ENCODE measurements around the gene SAPCD1.

Gene SAPCD1

GRCh38 chr6:31732029-31732428 is 30.4 kb upstream of the SAPCD1 start:
- no peak for TF ChIP-seq CTCF (IDR thresholded peaks at IDR 0.05)
- H3K9me3 ChIP-seq: no peaks in the 10 kb centered on the region
- peaks cover 75 to 78% of the 10 kb centered on the region in 2 experiments for H3K4me1 ChIP-seq (ENCODE audit: control insufficient read depth in 1 of 2, insufficient read depth in 1 of 2, low read depth in 1 of 2, low read length in 1 of 2)
- no peaks in the 10 kb centered on the region for H3K27me3 ChIP-seq
- peaks cover 48% of the 10 kb centered on the region for H3K36me3 ChIP-seq
- peak overlapping the region; percentile 96 for H3K27ac ChIP-seq
- H3K4me3 ChIP-seq (ENCODE audit: low read depth in 1 of 2, low read length in 1 of 2): peak overlapping the region in 1 of 2 experiments; percentile 23

- peak overlapping the region; percentile 96 for H3K27ac ChIP-seq
- no peak for TF ChIP-seq CTCF (IDR thresholded peaks at IDR 0.05)
- no peaks in the 10 kb centered on the region for H3K27me3 ChIP-seq
- H3K4me3 ChIP-seq (ENCODE audit: low read depth in 1 of 2, low read length in 1 of 2): peak overlapping the region; percentile 88 to 98
- H3K36me3 ChIP-seq: peaks cover 45% of the 10 kb centered on the region
- peaks cover 75 to 78% of the 10 kb centered on the region in 2 experiments for H3K4me1 ChIP-seq (ENCODE audit: control insufficient read depth in 1 of 2, insufficient read depth in 1 of 2, low read depth in 1 of 2, low read length in 1 of 2)
- H3K9me3 ChIP-seq: no peaks in the 10 kb centered on the region
Measured at GRCh38 chr6:31733734-31734133, 28.7 kb upstream of the SAPCD1 start.

GRCh38 chr6:31734247-31734820 is 28.1 kb upstream of the SAPCD1 start:
- H3K27me3 ChIP-seq: no peaks in the 10 kb centered on the region
- peak overlapping the region; percentile 96 for H3K27ac ChIP-seq
- no peaks in the 10 kb centered on the region for H3K9me3 ChIP-seq
- peaks cover 76 to 78% of the 10 kb centered on the region in 2 experiments for H3K4me1 ChIP-seq (ENCODE audit: control insufficient read depth in 1 of 2, insufficient read depth in 1 of 2, low read depth in 1 of 2, low read length in 1 of 2)
- H3K4me3 ChIP-seq (ENCODE audit: low read depth in 1 of 2, low read length in 1 of 2): peak overlapping the region; percentile 88 to 98
- no peak for TF ChIP-seq CTCF (IDR thresholded peaks at IDR 0.05)
- peaks cover 45% of the 10 kb centered on the region for H3K36me3 ChIP-seq

GRCh38 chr6:31734821-31735406 is 27.5 kb upstream of the SAPCD1 start:
- Histone ChIP-seq H3K27me3 (no peaks in the 10 kb centered on the region), H3K9me3 (no peaks in the 10 kb centered on the region), H3K4me1 (ENCODE audit: control insufficient read depth in 1 of 2, insufficient read depth in 1 of 2, low read depth in 1 of 2, low read length in 1 of 2) (peaks cover 74 to 76% of the 10 kb centered on the region in 2 experiments), H3K4me3 (ENCODE audit: low read depth in 1 of 2, low read length in 1 of 2) (peak overlapping the region; percentile 88 to 98), H3K27ac (peak overlapping the region; percentile 96), H3K36me3 (peaks cover 44% of the 10 kb centered on the region)
- TF ChIP-seq CTCF (IDR thresholded peaks at IDR 0.05): peak; percentile 9

- peak; percentile 15 for TF ChIP-seq CTCF (IDR thresholded peaks at IDR 0.05)
- Histone ChIP-seq H3K27me3 (no peaks in the 10 kb centered on the region), H3K9me3 (no peaks in the 10 kb centered on the region), H3K4me1 (ENCODE audit: control insufficient read depth in 1 of 2, insufficient read depth in 1 of 2, low read depth in 1 of 2, low read length in 1 of 2) (peaks cover 75 to 76% of the 10 kb centered on the region in 2 experiments), H3K36me3 (peaks cover 32% of the 10 kb centered on the region), H3K4me3 (ENCODE audit: low read depth in 1 of 2, low read length in 1 of 2) (peak within 1 kb of the TSS; percentile 88 to 98), H3K27ac (peak within 1 kb of the TSS; percentile 96)
Measured at GRCh38 chr6:31736021-31736767, 26.3 kb upstream of the SAPCD1 start, which contains the start of gene CLIC1. Gene CLIC1, minus strand, starts transcription at chr6:31736530. Its CDS starts 230 bp downstream, at chr6:31736300.
